ENCODE results near the gene TASL. TPM values are rescaled to one million over a fixed set of nuclear protein-coding genes. Genes with fewer than 3 reads are reported as not detected.

Gene TASL
- total RNA-seq, 1 experiment from 2014 or later: not detected

- CTCF ChIA-PET: no interaction called here
- Histone ChIP-seq H2AFZ (no peak overlapping the region), H3K9me2 (ENCODE audit: insufficient read depth) (no peaks in the 10 kb centered on the region), H4K20me1 (ENCODE audit: insufficient read depth) (no peaks in the 10 kb centered on the region), H3K9me3 (ENCODE audit: insufficient read depth, low read depth) (no peaks in the 10 kb centered on the region), H3K36me3 (ENCODE audit: low read depth) (no peaks in the 10 kb centered on the region), H3K27ac (no peak overlapping the region), H3K4me1 (replicated peaks; ENCODE audit: insufficient read depth) (peaks cover 22% of the 10 kb centered on the region; the same call in 1 of the 2 replicates), H3K4me3 (no peak overlapping the region), H3K79me2 (ENCODE audit: low read depth) (no peaks in the 10 kb centered on the region), H3F3A (ENCODE audit: insufficient read depth, low read depth) (peaks cover 5% of the 10 kb centered on the region; the same call in 1 of the 2 replicates), H3K27me3 (ENCODE audit: insufficient read depth, low read depth) (no peaks in the 10 kb centered on the region), H3K4me2 (no peak overlapping the region)
- POLR2A ChIA-PET (ENCODE audit: unreplicated experiment): no interaction called here
- no peak for DNase-seq
- intact Hi-C loops (cut with micrococcal nuclease; ENCODE audit: unreplicated experiment): no loop called here
- BruUV-seq (replicated peaks): no TSS peak
- TF ChIP-seq EZH2 (IDR thresholded peaks at IDR 0.05; ENCODE audit: low read depth): no peak
- TF ChIP-seq, protein P1, sequence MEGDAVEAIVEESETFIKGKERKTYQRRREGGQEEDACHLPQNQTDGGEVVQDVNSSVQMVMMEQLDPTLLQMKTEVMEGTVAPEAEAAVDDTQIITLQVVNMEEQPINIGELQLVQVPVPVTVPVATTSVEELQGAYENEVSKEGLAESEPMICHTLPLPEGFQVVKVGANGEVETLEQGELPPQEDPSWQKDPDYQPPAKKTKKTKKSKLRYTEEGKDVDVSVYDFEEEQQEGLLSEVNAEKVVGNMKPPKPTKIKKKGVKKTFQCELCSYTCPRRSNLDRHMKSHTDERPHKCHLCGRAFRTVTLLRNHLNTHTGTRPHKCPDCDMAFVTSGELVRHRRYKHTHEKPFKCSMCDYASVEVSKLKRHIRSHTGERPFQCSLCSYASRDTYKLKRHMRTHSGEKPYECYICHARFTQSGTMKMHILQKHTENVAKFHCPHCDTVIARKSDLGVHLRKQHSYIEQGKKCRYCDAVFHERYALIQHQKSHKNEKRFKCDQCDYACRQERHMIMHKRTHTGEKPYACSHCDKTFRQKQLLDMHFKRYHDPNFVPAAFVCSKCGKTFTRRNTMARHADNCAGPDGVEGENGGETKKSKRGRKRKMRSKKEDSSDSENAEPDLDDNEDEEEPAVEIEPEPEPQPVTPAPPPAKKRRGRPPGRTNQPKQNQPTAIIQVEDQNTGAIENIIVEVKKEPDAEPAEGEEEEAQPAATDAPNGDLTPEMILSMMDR (conservative IDR thresholded peaks at IDR 0.05): no peak
Observed at GRCh38 chrX:30590368-30590767, 12.8 kb upstream of the TASL start.

GRCh38 chrX:30589146-30589888, 11.8 kb upstream of the TASL start:
- no peaks in the 10 kb centered on the region for H3K27me3 ChIP-seq (ENCODE audit: insufficient read depth, low read depth)
- ChIA-PET POLR2A (ENCODE audit: unreplicated experiment) (no interaction called here), CTCF (interaction anchor here (0.6 kb wide), 1 partner anchor 1657 kb away, joined by 3 read pairs; no protein-coding TSS in a partner anchor)
- H3F3A ChIP-seq (ENCODE audit: insufficient read depth, low read depth): peaks cover 5% of the 10 kb centered on the region; the same call in 1 of the 2 replicates
- TF ChIP-seq EZH2 (IDR thresholded peaks at IDR 0.05; ENCODE audit: low read depth): no peak
- TF ChIP-seq, protein P1 (conservative IDR thresholded peaks at IDR 0.05): no peak
- H4K20me1 ChIP-seq (ENCODE audit: insufficient read depth): no peaks in the 10 kb centered on the region
- no TSS peak for BruUV-seq (replicated peaks)
- peaks cover 22% of the 10 kb centered on the region; the same call in 1 of the 2 replicates for H3K4me1 ChIP-seq (replicated peaks; ENCODE audit: insufficient read depth)
- no peak overlapping the region for H3K4me2 ChIP-seq
- no peaks in the 10 kb centered on the region for H3K79me2 ChIP-seq (ENCODE audit: low read depth)
- H3K9me2 ChIP-seq (ENCODE audit: insufficient read depth): no peaks in the 10 kb centered on the region
- no peak for DNase-seq
- no peak overlapping the region for H2AFZ ChIP-seq
- no peak overlapping the region for H3K4me3 ChIP-seq
- no peak overlapping the region for H3K27ac ChIP-seq
- intact Hi-C loops (cut with micrococcal nuclease; ENCODE audit: unreplicated experiment): no loop called here
- no peaks in the 10 kb centered on the region for H3K36me3 ChIP-seq (ENCODE audit: low read depth)
- no peaks in the 10 kb centered on the region for H3K9me3 ChIP-seq (ENCODE audit: insufficient read depth, low read depth)

- Histone ChIP-seq H4K20me1 (ENCODE audit: insufficient read depth) (no peaks in the 10 kb centered on the region), H3F3A (ENCODE audit: insufficient read depth, low read depth) (no peaks in the 10 kb centered on the region), H3K4me2 (no peak overlapping the region), H3K27me3 (ENCODE audit: insufficient read depth, low read depth) (no peaks in the 10 kb centered on the region), H3K4me1 (replicated peaks; ENCODE audit: insufficient read depth) (0 out of 2 replicates have a peak, but pooled peaks cover 5% of the 10 kb centered on the region), H3K9me3 (ENCODE audit: insufficient read depth, low read depth) (no peaks in the 10 kb centered on the region), H3K79me2 (ENCODE audit: low read depth) (no peaks in the 10 kb centered on the region), H3K36me3 (ENCODE audit: low read depth) (no peaks in the 10 kb centered on the region), H3K9me2 (ENCODE audit: insufficient read depth) (no peaks in the 10 kb centered on the region), H3K4me3 (no peak overlapping the region), H2AFZ (no peak overlapping the region), H3K27ac (no peak overlapping the region)
- TF ChIP-seq, protein P1 (conservative IDR thresholded peaks at IDR 0.05): no peak
- TF ChIP-seq EZH2 (IDR thresholded peaks at IDR 0.05; ENCODE audit: low read depth): no peak
- no TSS peak for BruUV-seq (replicated peaks)
- CTCF ChIA-PET: no interaction called here
- DNase-seq: no peak
- intact Hi-C loops (cut with micrococcal nuclease; ENCODE audit: unreplicated experiment): no loop called here
- POLR2A ChIA-PET (ENCODE audit: unreplicated experiment): interaction anchor here (0.7 kb wide), 1 partner anchor 18 kb away, joined by 3 read pairs; no protein-coding TSS in a partner anchor
Observed at GRCh38 chrX:30586516-30586915, 8.9 kb upstream of the TASL start.
